ENCODE measurements around the gene ALG12. TPM values are rescaled to one million over a fixed set of nuclear protein-coding genes. Genes with fewer than 3 reads are reported as not detected.

Gene ALG12
- total and polyA plus RNA-seq, 8 donors = 2.3 to 30.7 (median 9.0) TPM

- no peaks in the 10 kb centered on the region for H3K9me3 ChIP-seq
- peaks cover 11 to 26% (median 23%) of the 10 kb centered on the region in 4 donors for H3K4me1 ChIP-seq
- no peak overlapping the region for H3K27ac ChIP-seq
- 81 to 95% (median 95%) methylated on average over 15 to 22 of the region's 22 CpGs for WGBS, 5 donors
- no peak overlapping the region for H3K4me3 ChIP-seq
- H3K36me3 ChIP-seq = peaks cover 5 to 62% (median 54%) of the 10 kb centered on the region in 4 donors
- DNase-seq = no peak
- TF ChIP-seq POLR2AphosphoS5 (IDR thresholded peaks at IDR 0.05) (no peak), EP300 (IDR thresholded peaks at IDR 0.05) (no peak), CTCF (IDR thresholded peaks at IDR 0.05) (no peak), POLR2A (IDR thresholded peaks at IDR 0.05) (no peak)
- H3K27me3 ChIP-seq = no peaks in the 10 kb centered on the region
- intact Hi-C loops (cut with DNase I; ENCODE audit: low total_unique reads) = no loop called here
These were observed 4.2 kb upstream of the ALG12 start for GRCh38 chr22:49922484-49922883.

- H3K4me3 ChIP-seq = no peak overlapping the region
- 92 to 94% (median 93%) methylated on average over 28 to 35 of the region's 35 CpGs for WGBS, 5 donors
- H3K27ac ChIP-seq = no peak overlapping the region
- intact Hi-C loops (cut with DNase I; ENCODE audit: low total_unique reads) = no loop called here
- H3K4me1 ChIP-seq = peaks cover 17 to 34% (median 30%) of the 10 kb centered on the region in 4 donors
- DNase-seq = no peak
- TF ChIP-seq CTCF (IDR thresholded peaks at IDR 0.05) (no peak), EP300 (IDR thresholded peaks at IDR 0.05) (no peak), POLR2AphosphoS5 (IDR thresholded peaks at IDR 0.05) (no peak)
- H3K27me3 ChIP-seq = no peaks in the 10 kb centered on the region
- H3K9me3 ChIP-seq = no peaks in the 10 kb centered on the region
- H3K36me3 ChIP-seq = peaks cover 5 to 58% (median 50%) of the 10 kb centered on the region in 4 donors
These were observed 3.5 kb upstream of the ALG12 start for GRCh38 chr22:49921508-49922278.

GRCh38 chr22:49920859-49921258 lies 2.6 kb upstream of the ALG12 start:
- Histone ChIP-seq H3K4me1 (peaks cover 17 to 36% (median 33%) of the 10 kb centered on the region in 4 donors), H3K27me3 (no peaks in the 10 kb centered on the region), H3K27ac (no peak overlapping the region), H3K4me3 (no peak overlapping the region), H3K9me3 (no peaks in the 10 kb centered on the region), H3K36me3 (peaks cover 5 to 53% (median 46%) of the 10 kb centered on the region in 4 donors)
- TF ChIP-seq POLR2A (IDR thresholded peaks at IDR 0.05) (no peak), EP300 (IDR thresholded peaks at IDR 0.05) (no peak), POLR2AphosphoS5 (IDR thresholded peaks at IDR 0.05) (no peak), CTCF (IDR thresholded peaks at IDR 0.05) (no peak)
- intact Hi-C loops (cut with DNase I; ENCODE audit: low total_unique reads) = no loop called here
- WGBS, 5 donors = 94 to 98% (median 95%) methylated on average over 7 to 18 of the region's 18 CpGs
- DNase-seq = no peak

- Histone ChIP-seq H3K36me3 (peaks cover 5 to 44% (median 42%) of the 10 kb centered on the region in 4 donors), H3K9me3 (no peaks in the 10 kb centered on the region), H3K4me3 (peak overlapping the region; percentile 79 to 93 (median 88)), H3K4me1 (peaks cover 17 to 36% (median 33%) of the 10 kb centered on the region in 4 donors), H3K27me3 (no peaks in the 10 kb centered on the region), H3K27ac (peak overlapping the region; percentile 80 to 99 (median 94))
- WGBS, 5 donors = 30 to 61% (median 35%) methylated on average over 23 to 47 of the region's 47 CpGs
- TF ChIP-seq POLR2A (IDR thresholded peaks at IDR 0.05) = no peak
- TF ChIP-seq POLR2AphosphoS5 (IDR thresholded peaks at IDR 0.05) = no peak
- TF ChIP-seq EP300 (IDR thresholded peaks at IDR 0.05) = no peak
- no peak for TF ChIP-seq CTCF (IDR thresholded peaks at IDR 0.05)
- intact Hi-C loops (cut with DNase I; ENCODE audit: low total_unique reads) = no loop called here
- DNase-seq = no peak
These were observed 958 bp upstream of the ALG12 start for GRCh38 chr22:49918911-49919881.

Data from stomach (tissue), 9 donors.